ENCODE data around the gene FABP3.

- TF ChIP-seq POLR2AphosphoS5 (IDR thresholded peaks at IDR 0.05; ENCODE audit: low read depth) (no peak), CTCF (conservative IDR thresholded peaks at IDR 0.05; ENCODE audit: low read depth in 2 of 2) (no peak), EZH2 (IDR thresholded peaks at IDR 0.05; ENCODE audit: low read depth, unreplicated experiment) (no peak), ZNF331 (CRISPR knock-in tag; IDR thresholded peaks at IDR 0.05; ENCODE audit: low read depth) (no peak), JUNB (IDR thresholded peaks at IDR 0.05; ENCODE audit: unreplicated experiment) (no peak), STAT1 (IDR thresholded peaks at IDR 0.05; ENCODE audit: unreplicated experiment) (no peak), REST (IDR thresholded peaks at IDR 0.05; ENCODE audit: unreplicated experiment) (no peak), ETS1 (IDR thresholded peaks at IDR 0.05) (no peak), EZH2phosphoT487 (IDR thresholded peaks at IDR 0.05; ENCODE audit: unreplicated experiment) (no peak), CREB1 (CRISPR knock-in tag; IDR thresholded peaks at IDR 0.05; ENCODE audit: low read depth) (no peak)
Measured at GRCh38 chr1:31408788-31409318, 36.0 kb upstream of the FABP3 start.
